CD14-positive monocyte (primary cell): Measurements from ENCODE around the gene SNAPC2. TPM values are rescaled to one million over a fixed set of nuclear protein-coding genes. Genes with fewer than 3 reads are reported as not detected.
"Not testable (repeated sequence)": the region's sequence is repeated elsewhere in the genome, so short reads cannot be mapped to it uniquely, and the experiment has no call there.

ENCODE experiments used
- DNase-seq, 3 donors: peaks; one replicate each; pipeline ENCODE4 v3.0.0-alpha.2; 2011 to 2022
- H2AFZ ChIP-seq: 2 replicates; pipeline ENCODE4 v1.6.0; 2012; ENCODE audit warnings: mild to moderate bottlenecking, low read depth, low read length, inconsistent platforms; ENCODE audit not compliant: insufficient read depth, poor library complexity, severe bottlenecking
- H3K27ac ChIP-seq, 2 donors: 1 replicate in 1 of 2; 2 replicates in 1 of 2; pipeline ENCODE4 v1.5.1; 2012 to 2013; ENCODE audit warnings: low read length in 2 of 2, control low read depth in 1 of 2, inconsistent platforms in 1 of 2, low read depth in 1 of 2, mild to moderate bottlenecking in 1 of 2
- H3K27me3 ChIP-seq, 2 donors: one replicate each; pipeline versions ENCODE4 v1.6.0 to v1.6.1; 2011 to 2013; ENCODE audit warnings: low read length in 2 of 2; ENCODE audit not compliant: control insufficient read depth in 2 of 2, insufficient read depth in 2 of 2
- H3K36me3 ChIP-seq, 2 donors: replicated peaks in 1 of 2; 1 replicate in 1 of 2; 2 replicates in 1 of 2; pipeline versions ENCODE4 v1.5.1 to v1.6.1; 2012 to 2013; ENCODE audit warnings: low read length in 2 of 2, control low read depth in 1 of 2, inconsistent platforms in 1 of 2, mild to moderate bottlenecking in 1 of 2; ENCODE audit not compliant: insufficient read depth in 2 of 2, control insufficient read depth in 1 of 2
- H3K4me1 ChIP-seq, 2 donors: 1 replicate in 1 of 2; 2 replicates in 1 of 2; pipeline versions ENCODE4 v1.5.1 to v1.6.1; 2012 to 2013; ENCODE audit warnings: low read length in 2 of 2, control low read depth in 1 of 2, inconsistent platforms in 1 of 2, mild to moderate bottlenecking in 1 of 2, moderate library complexity in 1 of 2; ENCODE audit not compliant: insufficient read depth in 2 of 2, control insufficient read depth in 1 of 2
- H3K4me2 ChIP-seq: replicated peaks from 2 replicates; pipeline ENCODE3; 2012; ENCODE audit warnings: low read length, moderate library complexity, mild to moderate bottlenecking; ENCODE audit not compliant: poor library complexity, severe bottlenecking; ENCODE audit errors: extremely low read depth
- H3K4me3 ChIP-seq, 3 experiments: fragments of 200-600 bp in 1 of 3; sonication (generic) in 1 of 3; replicated peaks in 1 of 3; 1 replicate in 2 of 3; 2 replicates in 1 of 3; pipeline ENCODE4 v1.5.1; 2011 to 2013; ENCODE audit warnings: low read length in 3 of 3, mild to moderate bottlenecking in 3 of 3, control low read depth in 2 of 3, low read depth in 2 of 3, inconsistent platforms in 1 of 3, moderate library complexity in 1 of 3
- H3K79me2 ChIP-seq: 2 replicates; pipeline ENCODE4 v1.6.0; 2012; ENCODE audit warnings: mild to moderate bottlenecking, control low read depth, inconsistent platforms, low read length, moderate library complexity; ENCODE audit not compliant: insufficient read depth
- H3K9ac ChIP-seq: 2 replicates; pipeline ENCODE4 v1.6.0; 2017; ENCODE audit warnings: low read length, mild to moderate bottlenecking; ENCODE audit not compliant: insufficient read depth, poor library complexity, severe bottlenecking
- H3K9me3 ChIP-seq, 2 donors: replicated peaks in 1 of 2; 1 replicate in 1 of 2; 2 replicates in 1 of 2; pipeline versions ENCODE4 v1.5.1 to v1.6.1; 2012 to 2013; ENCODE audit warnings: low read length in 2 of 2, control low read depth in 1 of 2; ENCODE audit not compliant: control insufficient read depth in 1 of 2, insufficient read depth in 1 of 2
- H4K20me1 ChIP-seq: 2 replicates; pipeline ENCODE4 v1.6.0; 2012; ENCODE audit warnings: mild to moderate bottlenecking, low read length, control low read depth, moderate library complexity; ENCODE audit not compliant: insufficient read depth
- H3K27ac Mint-ChIP-seq, 7 donors: one replicate each; pipeline ENCODE4 v1.8.0; 2020; ENCODE audit warnings: mild to moderate bottlenecking in 7 of 7, mixed read lengths in 7 of 7, moderate library complexity in 6 of 7, inconsistent platforms in 2 of 7
- H3K27me3 Mint-ChIP-seq, 3 donors: one replicate each; pipeline ENCODE4 v1.8.0; 2021 to 2022; ENCODE audit warnings: low read depth in 3 of 3, mild to moderate bottlenecking in 3 of 3, mixed read lengths in 3 of 3, moderate library complexity in 3 of 3, inconsistent platforms in 1 of 3
- H3K36me3 Mint-ChIP-seq, 2 donors: one replicate each; pipeline ENCODE4 v1.8.0; 2020; ENCODE audit warnings: mixed read lengths in 2 of 2, inconsistent platforms in 1 of 2, mild to moderate bottlenecking in 1 of 2
- H3K4me1 Mint-ChIP-seq: one replicate; pipeline ENCODE4 v1.8.0; 2020; ENCODE audit warnings: mild to moderate bottlenecking, mixed read lengths
- H3K4me3 Mint-ChIP-seq, 2 donors: one replicate each; pipeline ENCODE4 v1.8.0; 2020; ENCODE audit warnings: mild to moderate bottlenecking in 2 of 2, mixed read lengths in 2 of 2, moderate library complexity in 1 of 2
- H3K9me3 Mint-ChIP-seq, 7 donors: one replicate each; pipeline ENCODE4 v1.8.0; 2020 to 2022; ENCODE audit warnings: mixed read lengths in 7 of 7, mild to moderate bottlenecking in 6 of 7, moderate library complexity in 6 of 7, inconsistent platforms in 2 of 7
- whole genome bisulfite sequencing: methylation state at CpG from one replicate; pipeline ENCODE4 v1.1.5; 2013; ENCODE audit warnings: missing lambda C conversion rate; ENCODE audit not compliant: insufficient coverage; 5-methylcytosine and 5-hydroxymethylcytosine counted together
- intact Hi-C, 2 donors: fragments of 100-400 bp; cut with micrococcal nuclease; formaldehyde crosslinking; loops; one replicate each; pipeline versions ENCODE4 v1.15.0 to v1.15.1; 2023
- polyA plus RNA-seq, 3 donors: library from polyadenylated mRNA; depleted of rRNA in 1 of 3; unstranded in 2 of 3; stranded (reverse) in 1 of 3; fragments of 300-500 nt in 2 of 3; fragments of >200 nt in 1 of 3; fragmentation: Illumina TruSeq in 2 of 3; gene quantifications; 1 replicate in 2 of 3; 2 replicates in 1 of 3; pipeline ENCODE4 v1.2.3, GENCODE V29; 2012 to 2021
- TF ChIP-seq, protein P1 (sequence below): fragments of 200-600 bp; IDR thresholded peaks from one replicate; pipeline ENCODE4 v1.8.0; 2022; ENCODE audit warnings: antibody characterized with exemption, mild to moderate bottlenecking

SNAPC2 gene
- polyA plus RNA-seq, 3 donors, result 15.7 to 27.5 (median 18.3) TPM

- H3K27ac ChIP-seq, result no peak overlapping the region
- TF ChIP-seq, protein P1, sequence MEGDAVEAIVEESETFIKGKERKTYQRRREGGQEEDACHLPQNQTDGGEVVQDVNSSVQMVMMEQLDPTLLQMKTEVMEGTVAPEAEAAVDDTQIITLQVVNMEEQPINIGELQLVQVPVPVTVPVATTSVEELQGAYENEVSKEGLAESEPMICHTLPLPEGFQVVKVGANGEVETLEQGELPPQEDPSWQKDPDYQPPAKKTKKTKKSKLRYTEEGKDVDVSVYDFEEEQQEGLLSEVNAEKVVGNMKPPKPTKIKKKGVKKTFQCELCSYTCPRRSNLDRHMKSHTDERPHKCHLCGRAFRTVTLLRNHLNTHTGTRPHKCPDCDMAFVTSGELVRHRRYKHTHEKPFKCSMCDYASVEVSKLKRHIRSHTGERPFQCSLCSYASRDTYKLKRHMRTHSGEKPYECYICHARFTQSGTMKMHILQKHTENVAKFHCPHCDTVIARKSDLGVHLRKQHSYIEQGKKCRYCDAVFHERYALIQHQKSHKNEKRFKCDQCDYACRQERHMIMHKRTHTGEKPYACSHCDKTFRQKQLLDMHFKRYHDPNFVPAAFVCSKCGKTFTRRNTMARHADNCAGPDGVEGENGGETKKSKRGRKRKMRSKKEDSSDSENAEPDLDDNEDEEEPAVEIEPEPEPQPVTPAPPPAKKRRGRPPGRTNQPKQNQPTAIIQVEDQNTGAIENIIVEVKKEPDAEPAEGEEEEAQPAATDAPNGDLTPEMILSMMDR, result no peak
- Mint-ChIP-seq H3K9me3 (peaks cover 0 to 1% (median 0%) of the 10 kb centered on the region in 7 donors), H3K36me3 (peaks cover 37 to 64% of the 10 kb centered on the region in 2 donors), H3K27me3 (peaks cover 0 to 1% (median 1%) of the 10 kb centered on the region in 3 donors), H3K4me3 (no peak overlapping the region), H3K4me1 (peaks cover 3% of the 10 kb centered on the region), H3K27ac (no peak overlapping the region)
- no peaks in the 10 kb centered on the region for H3K9me3 ChIP-seq
- H4K20me1 ChIP-seq, result no peaks in the 10 kb centered on the region
- no peaks in the 10 kb centered on the region for H3K79me2 ChIP-seq
- no peaks in the 10 kb centered on the region for H3K4me1 ChIP-seq
- intact Hi-C loops, result no loop called here
- no peaks in the 10 kb centered on the region for H3K27me3 ChIP-seq
- no peak for DNase-seq
- WGBS, result 8% methylated on average over 3 of the region's 6 CpGs
- no peak overlapping the region for H3K4me3 ChIP-seq
- H3K36me3 ChIP-seq, result peaks cover 39 to 58% of the 10 kb centered on the region in 2 donors
- H3K9ac ChIP-seq, result no peak overlapping the region
- no peak overlapping the region for H3K4me2 ChIP-seq
- H2AFZ ChIP-seq, result no peak overlapping the region
Measured at GRCh38 chr19:7959211-7959610, 39.1 kb downstream of the SNAPC2 start.

GRCh38 chr19:7961082-7961481 lies 40.9 kb downstream of the SNAPC2 start:
- H3K9me3 Mint-ChIP-seq, H2AFZ ChIP-seq, H3K4me3 ChIP-seq, H3K4me2 ChIP-seq, H3K9me3 ChIP-seq, H3K4me1 Mint-ChIP-seq, DNase-seq, H4K20me1 ChIP-seq, H3K27ac Mint-ChIP-seq, H3K79me2 ChIP-seq, H3K27me3 ChIP-seq, H3K9ac ChIP-seq, H3K4me1 ChIP-seq, H3K27me3 Mint-ChIP-seq, H3K27ac ChIP-seq, H3K4me3 Mint-ChIP-seq: not testable (repeated sequence)
- 94% methylated on average over 2 of the region's 4 CpGs for WGBS
- H3K36me3 Mint-ChIP-seq, result peaks cover 45 to 79% of the 10 kb centered on the region in 2 donors
- H3K36me3 ChIP-seq, result peaks cover 54 to 76% of the 10 kb centered on the region in 2 donors
- intact Hi-C loops, result loop anchor here in 1 of 2 donors (10.0 kb wide), 1 partner anchor 194 kb away; no protein-coding TSS in a partner anchor
